Stimulated activated CD8-positive, alpha-beta memory T cell treated with anti-CD3 and anti-CD28 coated beads, Interleukin-7, amount 100 ng/mL, for 1 hour (primary cell): ENCODE measurements around the gene SP2.
A peak's percentile ranks its signal among the peaks of the same experiment; 100 is the strongest.

Experiments
- DNase-seq, 2 donors: peaks; one replicate each; pipeline ENCODE4 v3.0.0-alpha.2; 2020; ENCODE audit warnings: low read depth in 2 of 2

Gene SP2

GRCh38 chr17:47973541-47973940 lies 77.5 kb downstream of the SP2 start:
- no peak for DNase-seq

GRCh38 chr17:47975189-47975822 lies 79.3 kb downstream of the SP2 start:
- DNase-seq: no peak

GRCh38 chr17:47975823-47976205 lies 79.8 kb downstream of the SP2 start:
- no peak for DNase-seq

- DNase-seq: peak in 1 of 2 donors; percentile 12
Observed at GRCh38 chr17:47978324-47978723, 82.3 kb downstream of the SP2 start.
